Tibial nerve (tissue), 4 donors: ENCODE measurements around the gene ELP4.

Source experiments
- EP300 ChIP-seq, 2 donors: sonication (generic); formaldehyde crosslinking; IDR thresholded peaks; one replicate each; pipeline ENCODE4 v1.6.1; 2017; ENCODE audit warnings: antibody characterized with exemption in 2 of 2, mild to moderate bottlenecking in 1 of 2
- POLR2A ChIP-seq, 2 donors: fragments of 450-650 bp; IDR thresholded peaks; one replicate each; pipeline ENCODE4 v1.6.1; 2017; ENCODE audit warnings: antibody characterized with exemption in 2 of 2, mild to moderate bottlenecking in 2 of 2, moderate library complexity in 2 of 2
- TF ChIP-seq, protein P1 (sequence below), 5 experiments: fragments of 200-600 bp in 3 of 5; fragments of 450-650 bp in 2 of 5; sonication (generic) in 3 of 5; IDR thresholded peaks; one replicate each; pipeline ENCODE4 v1.5.1; 2016 to 2019; ENCODE audit warnings: antibody characterized with exemption in 5 of 5, mild to moderate bottlenecking in 3 of 5, moderate library complexity in 2 of 5

DNA sequence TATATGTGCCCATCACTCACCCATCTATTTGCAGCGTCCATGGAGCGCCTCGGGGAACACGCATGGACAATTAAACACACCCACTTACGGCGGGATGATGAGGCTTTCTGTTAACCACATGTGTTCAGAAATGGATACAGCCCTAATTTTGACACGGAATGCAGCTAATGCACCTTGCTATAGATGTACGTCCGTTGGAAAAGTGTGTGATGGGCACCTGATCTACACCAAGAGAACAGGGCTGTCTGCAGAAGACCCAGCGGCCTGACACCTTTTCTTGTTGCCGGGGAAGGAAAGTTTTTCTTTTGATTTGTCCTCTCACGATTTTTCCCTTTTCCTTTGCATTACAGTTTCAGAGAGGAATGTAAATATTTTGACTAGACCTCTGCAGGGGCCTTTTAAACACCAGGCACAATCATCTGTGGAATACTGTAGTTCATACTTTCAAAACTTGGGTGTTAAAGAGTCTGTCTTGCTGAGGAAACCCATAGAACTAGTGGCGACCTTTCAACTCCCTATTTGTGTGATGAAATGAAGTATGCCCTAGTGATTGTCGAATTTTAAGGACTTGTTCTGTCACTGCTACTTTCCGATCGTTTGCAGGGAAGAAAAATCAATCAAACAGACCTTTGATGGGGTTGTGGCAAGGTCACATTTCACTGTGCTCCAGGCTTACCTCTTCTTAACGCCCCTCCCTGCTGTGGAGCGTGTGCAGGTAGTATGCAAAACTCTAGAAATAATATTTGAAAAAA lies 318.1 kb downstream of the ELP4 start:
- TF ChIP-seq POLR2A (IDR thresholded peaks at IDR 0.05) (no peak), EP300 (IDR thresholded peaks at IDR 0.05) (no peak)
- TF ChIP-seq, protein P1, sequence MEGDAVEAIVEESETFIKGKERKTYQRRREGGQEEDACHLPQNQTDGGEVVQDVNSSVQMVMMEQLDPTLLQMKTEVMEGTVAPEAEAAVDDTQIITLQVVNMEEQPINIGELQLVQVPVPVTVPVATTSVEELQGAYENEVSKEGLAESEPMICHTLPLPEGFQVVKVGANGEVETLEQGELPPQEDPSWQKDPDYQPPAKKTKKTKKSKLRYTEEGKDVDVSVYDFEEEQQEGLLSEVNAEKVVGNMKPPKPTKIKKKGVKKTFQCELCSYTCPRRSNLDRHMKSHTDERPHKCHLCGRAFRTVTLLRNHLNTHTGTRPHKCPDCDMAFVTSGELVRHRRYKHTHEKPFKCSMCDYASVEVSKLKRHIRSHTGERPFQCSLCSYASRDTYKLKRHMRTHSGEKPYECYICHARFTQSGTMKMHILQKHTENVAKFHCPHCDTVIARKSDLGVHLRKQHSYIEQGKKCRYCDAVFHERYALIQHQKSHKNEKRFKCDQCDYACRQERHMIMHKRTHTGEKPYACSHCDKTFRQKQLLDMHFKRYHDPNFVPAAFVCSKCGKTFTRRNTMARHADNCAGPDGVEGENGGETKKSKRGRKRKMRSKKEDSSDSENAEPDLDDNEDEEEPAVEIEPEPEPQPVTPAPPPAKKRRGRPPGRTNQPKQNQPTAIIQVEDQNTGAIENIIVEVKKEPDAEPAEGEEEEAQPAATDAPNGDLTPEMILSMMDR (IDR thresholded peaks at IDR 0.05) = no peak
